K562 (cell line): ENCODE data around the gene CYP24A1.
A peak's percentile ranks its signal among the peaks of the same experiment; 100 is the strongest.

Experiments used
- CTCF ChIP-seq, 3 experiments: IDR thresholded peaks in 2 of 3; conservative IDR thresholded peaks in 1 of 3; 2 replicates each; pipeline ENCODE4 v1.5.1; 2011 to 2012; ENCODE audit warnings: low read length in 3 of 3, mild to moderate bottlenecking in 3 of 3, control low read depth in 2 of 3, improper control_type of control experiment in 1 of 3, inconsistent platforms in 1 of 3, low read depth in 1 of 3, mixed read lengths in 1 of 3, moderate library complexity in 1 of 3; ENCODE audit not compliant: insufficient read depth in 2 of 3
- CTCFL ChIP-seq: IDR thresholded peaks from 2 replicates; pipeline ENCODE4 v1.6.1; 2011; ENCODE audit warnings: borderline replicate concordance, low read depth, mild to moderate bottlenecking, moderate library complexity, low read length; ENCODE audit not compliant: insufficient read depth, poor library complexity, severe bottlenecking
- FOXA3 ChIP-seq, 2 experiments: fragments of 450-650 bp in 1 of 2; sonication (generic) in 1 of 2; formaldehyde crosslinking; IDR thresholded peaks in 1 of 2; conservative IDR thresholded peaks in 1 of 2; 2 replicates each; pipeline versions ENCODE4 v1.4.0 to v1.8.0; 2020 to 2022; ENCODE audit warnings: mild to moderate bottlenecking in 2 of 2, missing genetic modification reagents in 1 of 2
- GABPB1 ChIP-seq: sonication (generic); formaldehyde crosslinking; IDR thresholded peaks from 2 replicates; pipeline ENCODE4 v1.8.0; 2022; ENCODE audit warnings: mild to moderate bottlenecking, missing genetic modification reagents
- HDGF ChIP-seq: fragments of 450-650 bp; IDR thresholded peaks from 2 replicates; pipeline ENCODE4 v1.6.1; 2016
- MCM3 ChIP-seq: fragments of 450-650 bp; IDR thresholded peaks from 2 replicates; pipeline ENCODE4 v1.6.1; 2016
- POLR2A ChIP-seq: fragments of 450-650 bp; conservative IDR thresholded peaks from 2 replicates; pipeline ENCODE4 v1.6.1; 2016
- RFX5 ChIP-seq: IDR thresholded peaks from 2 replicates; pipeline ENCODE4 v1.6.1; 2011; ENCODE audit warnings: low read depth, mild to moderate bottlenecking, improper control_type of control experiment, low read length
- WHSC1 ChIP-seq: IDR thresholded peaks from one replicate; pipeline ENCODE4 v1.6.1; 2012; ENCODE audit warnings: low read length, control low read depth, inconsistent platforms
- ZBTB11 ChIP-seq, 3 experiments: fragments of 200-800 bp in 1 of 3; fragments of 250-450 bp in 1 of 3; fragments of 450-650 bp in 1 of 3; sonication (Bioruptor Pico) in 1 of 3; sonication (Bioruptor generic) in 1 of 3; formaldehyde crosslinking in 1 of 3; IDR thresholded peaks; 2 replicates each; pipeline versions ENCODE4 v1.6.1 to v1.8.0; 2016 to 2022; ENCODE audit warnings: mild to moderate bottlenecking in 2 of 3, missing genetic modification characterization in 2 of 3, missing compliant biosample characterization in 1 of 3, moderate library complexity in 1 of 3
- ZKSCAN8 ChIP-seq: fragments of 200-800 bp; sonication (Bioruptor generic); IDR thresholded peaks from 2 replicates; pipeline ENCODE4 v1.6.1; 2016; ENCODE audit warnings: missing genetic modification characterization, missing compliant biosample characterization
- ZNF764 ChIP-seq: fragments of 250-450 bp; sonication (Bioruptor Pico); IDR thresholded peaks from 2 replicates; pipeline ENCODE4 v1.4.0; 2020; ENCODE audit warnings: low read depth, mild to moderate bottlenecking, moderate library complexity

GRCh38 chr20:54217762-54218161 lies 44.0 kb upstream of the CYP24A1 start:
- no peak for TF ChIP-seq HDGF
- TF ChIP-seq RFX5: no peak
- TF ChIP-seq CTCF (IDR thresholded peaks at IDR 0.05 in 2 of 3, conservative IDR thresholded peaks at IDR 0.05 in 1 of 3; ENCODE audit: insufficient read depth in 2 of 3, low read depth in 1 of 3, low read length in 3 of 3): no peak
- TF ChIP-seq FOXA3 (CRISPR knock-in tag; conservative IDR thresholded peaks at IDR 0.05 in 1 of 2, IDR thresholded peaks at IDR 0.05 in 1 of 2): no peak
- peak in 1 of 3 experiments; percentile 53; a peak in 1 of 6 replicates for TF ChIP-seq ZBTB11 (CRISPR knock-in tag; IDR thresholded peaks at IDR 0.05)
- no peak for TF ChIP-seq WHSC1
- TF ChIP-seq ZNF764: no peak
- TF ChIP-seq ZKSCAN8 (CRISPR knock-in tag): no peak
- no peak for TF ChIP-seq MCM3
- TF ChIP-seq CTCFL: no peak
- no peak for TF ChIP-seq POLR2A
- no peak for TF ChIP-seq GABPB1
